AG04450 (cell line): ENCODE data around the gene MPST. TPM values are rescaled to one million over a fixed set of nuclear protein-coding genes. Genes with fewer than 3 reads are reported as not detected.

Experiments
- CTCF ChIA-PET: fragments of 300-600, 350-600 bp; formaldehyde crosslinking; extraction: SDS; loops from one replicate; lab custom pipeline; 2022; ENCODE audit warnings: antibody characterized with exemption, inconsistent platforms; lab: Charles Lee
- POLR2A ChIA-PET: fragments of 350-600 bp; formaldehyde crosslinking; extraction: SDS; loops from one replicate; lab custom pipeline; 2021; ENCODE audit warnings: antibody characterized with exemption, inconsistent platforms; lab: Yijun Ruan, JAX
- DNase-seq: peaks from one replicate; pipeline ENCODE4 v3.0.0-alpha.2; 2011; ENCODE audit warnings: low read depth, low spot score
- H3K27ac ChIP-seq: one replicate; pipeline ENCODE4 v1.5.1; 2012; ENCODE audit warnings: low read depth, low read length, control low read depth
- H3K27me3 ChIP-seq: one replicate; pipeline ENCODE4 v1.6.0; 2012; ENCODE audit warnings: low read length; ENCODE audit not compliant: control insufficient read depth, insufficient read depth
- H3K4me3 ChIP-seq: 2 replicates; pipeline ENCODE4 v1.5.1; 2011; ENCODE audit warnings: mild to moderate bottlenecking, low read depth, low read length, control low read depth
- H3K9me3 ChIP-seq: 2 replicates; pipeline ENCODE4 v1.5.1; 2012; ENCODE audit warnings: low read length; ENCODE audit not compliant: control insufficient read depth, insufficient read depth
- CTCF ChIP-seq: IDR thresholded peaks from 2 replicates; pipeline ENCODE4 v1.5.1; 2011; ENCODE audit warnings: low read depth, low read length, control low read depth, inconsistent platforms
- polyA minus RNA-seq: library from RNA; depleted of rRNA, polyadenylated mRNA; stranded (reverse); fragments of >200 nt; gene quantifications from 2 replicates; pipeline ENCODE4 v1.2.3, GENCODE V29; 2011; rRNA and poly(A)+ RNA removed
- polyA plus RNA-seq: library from polyadenylated mRNA; depleted of rRNA; stranded (reverse); fragments of >200 nt; gene quantifications from 2 replicates; pipeline ENCODE4 v1.2.3, GENCODE V29; 2011; rRNA removed

The MPST gene
- polyA plus RNA-seq: 33.3 and 42.8 TPM in 2 replicates
- 14.5 and 16.8 TPM in 2 replicates for polyA minus RNA-seq

DNA sequence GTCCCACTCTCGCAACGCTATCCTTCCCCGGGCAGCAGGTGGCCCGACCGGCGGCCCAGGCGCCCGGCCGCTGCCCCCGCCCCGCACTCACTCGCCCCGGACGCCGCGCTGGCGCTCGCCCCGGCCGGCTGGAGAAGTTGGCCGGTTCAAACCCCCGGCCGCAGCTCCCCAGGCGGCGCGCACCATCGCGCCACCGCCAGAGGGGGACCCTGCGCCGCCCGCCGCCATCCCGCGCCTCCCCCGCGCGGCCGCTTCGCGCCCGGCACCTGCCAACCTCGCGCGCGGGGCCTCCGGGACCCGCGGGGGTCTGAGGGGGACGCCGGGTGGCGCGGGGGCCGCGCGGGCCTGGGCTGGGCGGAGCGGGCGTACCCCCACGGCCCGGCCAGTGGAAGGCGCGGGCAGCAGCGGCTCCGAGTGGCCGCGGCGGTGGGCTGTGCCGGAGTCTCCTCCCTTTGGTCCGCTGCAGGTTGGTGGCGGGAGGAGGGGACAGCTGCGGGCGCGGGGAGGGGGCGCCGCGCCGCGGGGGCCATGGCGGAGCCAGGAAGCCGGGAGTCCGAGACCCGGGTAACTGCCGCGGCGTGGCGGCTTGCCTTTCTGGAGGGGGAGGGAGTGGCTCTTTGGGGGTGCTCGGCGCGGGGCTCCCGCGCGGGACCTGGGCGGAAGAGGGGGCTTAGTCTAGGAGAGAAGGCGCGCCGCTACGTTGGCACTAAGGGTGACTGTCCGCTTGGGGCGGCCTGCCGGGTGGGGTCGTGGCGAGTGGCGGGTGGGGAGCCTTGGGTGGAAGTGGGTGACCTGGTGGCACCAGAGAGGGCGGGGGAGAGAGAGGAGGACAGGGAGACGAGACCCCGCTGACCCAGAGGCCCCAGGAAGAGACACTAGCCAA is at the start of gene MPST, which contains the start of gene TST:
TSS of gene MPST (plus strand) at position 434 of the 883 bp plus-strand sequence. CDS start at position 529, 95 bp downstream.
TSS of gene TST (minus strand) at position 139 of the 883 bp plus-strand sequence. CDS start 715 bp downstream, outside the sequence.
- peak within 1 kb of the TSS; percentile 57 for H3K27ac ChIP-seq
- peak within 1 kb of the TSS; percentile 78 for H3K4me3 ChIP-seq
- DNase-seq: no peak
- ChIA-PET POLR2A (interaction anchor here (0.8 to 1.6 kb wide), 4 partner anchors 10 to 244 kb away, joined by 3 to 4 read pairs (median 4); partner anchors contain the start of genes IFT27 and KCTD17), CTCF (interaction anchor here (0.6 to 5.0 kb wide), 4 partner anchors 12 to 243 kb away, joined by 3 to 36 read pairs (median 7); partner anchors contain the start of gene IFT27)
- no peaks in the 10 kb centered on the region for H3K27me3 ChIP-seq
- TF ChIP-seq CTCF: no peak
- H3K9me3 ChIP-seq: no peaks in the 10 kb centered on the region; the same call in 1 of the 2 replicates

- Histone ChIP-seq H3K4me3 (no peak overlapping the region), H3K27me3 (peaks cover 27% of the 10 kb centered on the region), H3K9me3 (no peaks in the 10 kb centered on the region), H3K27ac (no peak overlapping the region)
- ChIA-PET CTCF (interaction anchor here (1.2 to 2.0 kb wide), 2 partner anchors 115 to 214 kb away, joined by 3 to 10 read pairs; no protein-coding TSS in a partner anchor), POLR2A (no interaction called here)
- TF ChIP-seq CTCF: no peak
- no peak for DNase-seq
Measured at GRCh38 chr22:36971341-36972125, 48.0 kb upstream of the MPST start.

GRCh38 chr22:36976606-36977005 is 42.9 kb upstream of the MPST start:
- no peak overlapping the region for H3K4me3 ChIP-seq
- POLR2A ChIA-PET: no interaction called here
- no peak overlapping the region for H3K27ac ChIP-seq
- DNase-seq: no peak
- peaks cover 24% of the 10 kb centered on the region for H3K27me3 ChIP-seq
- CTCF ChIA-PET: interaction anchor here (0.6 to 3.5 kb wide), 9 partner anchors 8 to 447 kb away, joined by 3 to 14 read pairs (median 3); no protein-coding TSS in a partner anchor
- no peak for TF ChIP-seq CTCF
- H3K9me3 ChIP-seq: no peaks in the 10 kb centered on the region; the same call in 1 of the 2 replicates

DNA sequence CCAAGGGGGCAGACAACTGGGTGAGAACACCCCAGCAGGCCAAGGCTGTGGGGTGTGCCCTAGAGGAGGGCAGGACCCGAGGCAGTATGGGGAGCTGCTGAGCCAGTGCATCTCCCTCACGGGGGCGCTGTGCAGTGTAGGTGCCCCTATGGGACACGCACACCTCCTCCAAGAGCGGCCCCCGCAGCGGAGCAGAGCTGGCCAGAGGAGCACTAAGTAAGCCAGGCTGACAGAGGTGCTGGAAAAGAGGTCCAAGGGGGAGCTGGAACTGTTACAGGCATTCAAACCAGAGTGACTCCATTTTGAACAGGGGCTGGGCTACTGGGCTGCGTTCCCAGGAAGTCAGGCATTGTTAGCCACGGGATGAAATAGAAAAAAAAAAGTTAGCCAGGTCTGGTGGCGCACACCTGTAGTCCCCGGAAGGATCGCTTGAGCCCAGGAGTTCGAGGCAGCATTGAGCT is 42.1 kb upstream of the MPST start:
- Histone ChIP-seq H3K4me3 (peak overlapping the region; percentile 39), H3K9me3 (no peaks in the 10 kb centered on the region; the same call in 1 of the 2 replicates), H3K27ac (no peak overlapping the region), H3K27me3 (peaks cover 17% of the 10 kb centered on the region)
- CTCF ChIA-PET: interaction anchor here (0.9 to 3.5 kb wide), 12 partner anchors 9 to 220 kb away, joined by 3 to 14 read pairs (median 5); no protein-coding TSS in a partner anchor
- no peak for DNase-seq
- peak; percentile 22; the same call in 1 of the 2 replicates for TF ChIP-seq CTCF
- POLR2A ChIA-PET: no interaction called here
